NCI-H446 treated with DMSO at 0.1 percent for 48 hours (cell line): ENCODE measurements around the gene KREMEN2.
"Not testable (repeated sequence)": the region's sequence is repeated elsewhere in the genome, so short reads cannot be mapped to it uniquely, and the experiment has no call there.

Experiments used
- DNase-seq: peaks from one replicate; lab custom pipeline; 2025; lab: John Stamatoyannopoulos, UW

The KREMEN2 gene, protein sequence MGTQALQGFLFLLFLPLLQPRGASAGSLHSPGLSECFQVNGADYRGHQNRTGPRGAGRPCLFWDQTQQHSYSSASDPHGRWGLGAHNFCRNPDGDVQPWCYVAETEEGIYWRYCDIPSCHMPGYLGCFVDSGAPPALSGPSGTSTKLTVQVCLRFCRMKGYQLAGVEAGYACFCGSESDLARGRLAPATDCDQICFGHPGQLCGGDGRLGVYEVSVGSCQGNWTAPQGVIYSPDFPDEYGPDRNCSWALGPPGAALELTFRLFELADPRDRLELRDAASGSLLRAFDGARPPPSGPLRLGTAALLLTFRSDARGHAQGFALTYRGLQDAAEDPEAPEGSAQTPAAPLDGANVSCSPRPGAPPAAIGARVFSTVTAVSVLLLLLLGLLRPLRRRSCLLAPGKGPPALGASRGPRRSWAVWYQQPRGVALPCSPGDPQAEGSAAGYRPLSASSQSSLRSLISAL

DNA sequence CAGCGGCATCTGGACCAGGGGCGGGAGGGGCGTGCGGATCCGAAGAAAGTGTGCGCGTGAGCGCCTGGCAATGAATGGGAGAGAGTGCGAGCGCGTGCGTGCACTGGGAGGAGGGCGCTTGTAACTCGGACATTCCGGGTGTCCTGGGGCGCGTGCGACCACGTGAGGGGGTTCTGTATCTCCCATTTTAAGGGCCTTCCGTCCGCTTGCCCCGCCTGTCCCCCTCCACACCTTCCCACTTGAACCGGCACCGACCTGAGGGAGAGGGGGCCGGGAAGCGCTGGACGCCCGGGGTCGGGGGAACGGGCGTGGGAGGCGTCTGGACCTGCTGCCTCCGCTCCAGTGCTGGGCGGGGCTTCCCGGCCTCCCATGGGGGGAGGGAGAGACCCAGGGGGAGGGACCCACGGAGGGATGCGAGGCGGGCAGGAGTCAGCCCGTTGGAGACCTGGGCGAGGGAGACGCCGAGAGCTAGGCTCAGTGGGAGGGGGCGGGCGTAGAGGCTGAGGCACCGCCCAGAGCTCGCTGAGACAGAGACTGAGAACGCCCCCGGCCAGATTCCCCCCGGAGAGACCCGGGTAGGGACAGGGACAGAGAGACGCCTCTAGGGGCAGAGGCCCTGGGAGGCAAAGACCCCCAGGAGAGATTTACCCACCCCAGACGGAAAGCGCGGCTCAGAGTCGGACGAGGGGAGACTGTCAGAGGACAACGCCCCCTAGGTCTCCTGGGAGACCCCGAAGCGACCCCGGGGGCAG lies at the start of gene KREMEN2:
Gene KREMEN2 (plus strand): TSS at position 553 of the 752 bp plus-strand sequence. CDS start 246 bp downstream, outside the sequence.
- peak; percentile 38 for DNase-seq

DNA sequence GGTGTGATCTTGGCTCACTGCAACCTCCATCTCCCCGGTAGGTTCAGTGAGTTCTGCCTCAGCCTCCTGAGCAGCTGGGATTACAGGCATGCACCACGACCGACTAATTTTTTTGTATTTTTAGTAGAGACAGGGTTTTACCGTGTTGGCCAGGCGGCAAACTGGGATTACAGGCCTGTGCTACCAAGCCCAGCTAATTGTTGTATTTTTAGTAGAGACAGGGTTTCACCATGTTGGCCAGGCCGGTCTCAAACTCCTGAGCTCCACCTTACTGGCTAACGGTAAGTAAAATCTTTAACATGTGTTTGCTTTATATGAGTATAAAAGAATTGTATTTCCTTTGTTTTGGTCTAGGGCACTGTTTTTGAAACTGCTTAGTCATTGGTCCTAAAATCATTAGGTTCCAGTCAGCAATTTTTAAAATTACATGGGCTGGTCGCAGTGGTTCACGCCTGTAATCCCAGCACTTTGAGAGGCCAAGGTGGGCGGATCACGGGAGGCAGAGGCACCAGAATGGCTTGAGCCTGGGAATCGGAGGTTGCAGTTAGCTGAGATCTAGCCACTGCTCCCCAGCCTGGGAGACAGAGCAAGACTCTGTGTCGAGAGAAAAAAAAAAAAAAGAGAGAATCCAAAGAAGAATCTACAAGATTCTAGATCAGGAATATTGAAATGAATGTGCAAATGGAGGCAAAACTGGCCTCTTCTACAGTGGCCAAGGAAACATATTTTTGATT lies 48.7 kb upstream of the KREMEN2 start:
- no peak for DNase-seq

DNA sequence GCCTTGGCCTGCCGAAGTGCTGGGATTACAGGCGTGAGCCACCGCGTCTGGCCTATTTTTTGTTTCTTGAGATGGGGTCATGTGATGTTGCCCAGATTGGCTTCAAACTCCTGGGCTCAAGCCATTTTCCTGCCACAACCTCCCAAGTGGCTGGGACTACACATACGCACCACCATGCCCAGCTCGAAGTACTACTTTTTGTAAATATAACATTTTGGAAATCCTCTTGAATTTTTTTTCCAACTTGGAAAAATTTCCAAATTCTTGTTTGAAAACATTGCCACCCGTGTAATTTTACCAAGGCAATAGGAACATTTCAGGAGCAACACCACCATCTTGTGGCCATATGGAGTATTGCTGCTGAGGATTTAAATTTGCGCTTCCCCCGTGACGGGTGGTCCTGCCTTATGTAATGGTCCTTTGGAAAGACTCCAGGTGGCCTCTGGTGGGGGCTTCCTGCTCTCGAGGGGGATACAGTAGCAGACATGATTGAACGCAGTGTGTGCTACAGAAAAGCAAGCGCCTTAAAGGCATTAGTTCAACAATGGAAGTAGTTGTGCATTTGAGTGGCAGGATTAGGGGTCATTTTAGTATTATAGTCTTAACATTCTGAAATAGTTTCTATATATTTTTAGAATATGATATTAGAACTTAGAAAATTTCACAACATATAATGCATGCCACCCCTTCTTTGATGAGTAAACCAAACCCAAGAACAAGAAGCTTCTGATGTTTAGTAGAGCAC lies 44.4 kb upstream of the KREMEN2 start:
- DNase-seq = peak; percentile 24

DNA sequence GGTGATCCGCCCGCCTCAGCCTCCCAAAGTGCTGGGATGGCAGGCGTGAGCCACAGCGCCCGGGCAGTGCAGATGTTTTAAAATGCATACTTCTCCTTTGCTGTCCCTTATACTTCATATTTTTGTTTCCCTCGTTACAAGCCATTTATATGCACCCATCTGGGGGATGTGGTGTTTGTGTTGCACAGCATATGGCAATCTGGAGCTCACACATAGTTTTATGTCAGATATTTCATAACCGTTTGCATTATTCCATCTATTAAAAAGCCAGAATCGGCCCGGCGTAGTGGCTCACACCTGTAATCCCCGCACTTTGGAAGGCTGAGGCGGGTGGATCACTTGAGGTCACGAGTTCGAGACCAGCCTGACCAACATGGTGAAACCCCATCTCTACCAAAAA lies 40.6 kb upstream of the KREMEN2 start:
- DNase-seq = no peak

DNA sequence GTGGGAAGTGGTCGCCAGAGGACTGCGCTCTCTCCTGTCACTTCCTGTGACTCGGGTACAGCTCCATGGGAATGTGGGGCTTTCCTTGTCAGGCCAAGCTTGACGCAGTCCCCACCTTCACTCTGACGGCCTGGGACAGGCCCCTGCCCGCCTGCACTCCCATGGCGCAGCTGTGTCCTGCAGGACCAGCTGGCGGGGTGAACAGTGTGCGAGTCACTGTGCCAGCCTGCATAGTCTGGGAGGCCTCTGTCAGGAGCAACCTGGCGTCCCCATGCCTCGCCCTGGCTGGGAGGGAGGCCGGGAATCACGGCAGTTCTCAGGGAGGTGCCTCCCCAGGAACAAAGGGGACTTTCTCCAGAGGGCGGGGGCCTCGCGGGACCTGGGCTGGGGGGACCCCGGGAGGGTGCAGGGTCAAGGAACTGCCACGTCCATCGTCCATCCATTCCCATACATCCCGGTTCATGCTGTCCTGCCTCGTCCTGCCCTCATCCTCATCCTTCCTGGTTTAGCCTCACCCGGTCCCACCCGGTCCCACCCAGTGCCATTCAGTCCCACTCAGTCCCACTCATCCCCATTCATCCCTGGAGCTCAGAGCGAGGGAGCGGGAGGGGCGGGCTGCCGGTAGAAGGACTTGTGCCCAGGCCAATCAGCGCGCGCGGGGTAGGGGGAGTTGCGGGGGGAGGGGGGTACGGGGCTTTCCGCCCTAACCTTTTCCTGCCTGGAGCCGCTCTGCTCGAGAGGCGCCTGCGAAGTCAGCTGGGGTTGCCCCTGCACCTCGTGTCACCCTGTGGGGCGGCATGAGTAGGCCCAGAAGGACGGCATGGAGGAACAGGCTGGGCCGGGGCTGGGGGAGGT lies 38.9 kb upstream of the KREMEN2 start:
- no peak for DNase-seq

DNA sequence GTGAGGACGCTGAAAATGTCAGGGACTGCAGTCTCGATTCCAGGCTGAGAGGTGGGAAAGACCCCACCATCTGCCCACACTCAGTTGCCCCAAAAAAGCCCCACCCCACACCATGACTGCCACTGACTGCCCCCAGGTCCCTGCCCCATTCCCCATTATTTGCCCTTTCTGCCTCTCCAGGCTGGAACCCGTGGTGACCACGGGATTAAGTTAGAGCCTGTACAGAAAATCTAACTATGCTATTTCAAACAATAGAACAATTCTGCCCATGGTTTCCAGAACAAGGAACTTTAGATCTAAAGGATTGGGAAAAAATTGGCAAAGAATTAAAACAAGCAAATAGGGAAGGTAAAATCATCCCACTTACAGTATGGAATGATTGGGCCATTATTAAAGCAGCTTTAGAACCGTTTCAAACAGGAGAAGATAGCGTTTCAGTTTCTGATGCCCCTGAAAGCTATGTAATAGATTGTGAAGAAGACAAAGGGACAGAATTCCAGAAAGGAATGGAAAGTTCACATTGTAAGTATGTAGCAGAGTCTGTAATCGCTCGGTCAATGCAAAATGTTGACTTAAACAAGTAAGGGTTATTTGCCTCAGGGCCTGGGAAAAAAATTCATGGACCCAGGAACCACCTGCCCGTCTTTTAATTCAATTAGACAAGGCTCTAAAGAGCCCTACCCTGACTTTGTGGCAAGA lies 38.0 kb upstream of the KREMEN2 start:
- no peak for DNase-seq

DNA sequence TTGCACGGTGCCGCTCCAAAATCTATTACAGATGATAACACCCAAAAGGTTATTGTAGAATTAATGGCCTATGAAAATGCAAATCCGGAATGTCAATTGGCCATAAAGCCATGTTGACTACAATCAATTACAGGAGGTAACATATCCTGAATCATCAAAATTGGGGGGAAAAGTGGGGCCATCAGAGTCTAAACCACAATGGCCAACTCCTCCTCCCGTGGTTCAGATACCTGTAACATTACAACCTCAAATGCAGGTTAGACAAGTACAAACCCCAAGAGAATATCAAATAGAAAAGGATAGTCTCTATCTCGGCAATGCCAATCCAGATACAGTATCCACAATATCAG lies 37.5 kb upstream of the KREMEN2 start:
- no peak for DNase-seq

DNA sequence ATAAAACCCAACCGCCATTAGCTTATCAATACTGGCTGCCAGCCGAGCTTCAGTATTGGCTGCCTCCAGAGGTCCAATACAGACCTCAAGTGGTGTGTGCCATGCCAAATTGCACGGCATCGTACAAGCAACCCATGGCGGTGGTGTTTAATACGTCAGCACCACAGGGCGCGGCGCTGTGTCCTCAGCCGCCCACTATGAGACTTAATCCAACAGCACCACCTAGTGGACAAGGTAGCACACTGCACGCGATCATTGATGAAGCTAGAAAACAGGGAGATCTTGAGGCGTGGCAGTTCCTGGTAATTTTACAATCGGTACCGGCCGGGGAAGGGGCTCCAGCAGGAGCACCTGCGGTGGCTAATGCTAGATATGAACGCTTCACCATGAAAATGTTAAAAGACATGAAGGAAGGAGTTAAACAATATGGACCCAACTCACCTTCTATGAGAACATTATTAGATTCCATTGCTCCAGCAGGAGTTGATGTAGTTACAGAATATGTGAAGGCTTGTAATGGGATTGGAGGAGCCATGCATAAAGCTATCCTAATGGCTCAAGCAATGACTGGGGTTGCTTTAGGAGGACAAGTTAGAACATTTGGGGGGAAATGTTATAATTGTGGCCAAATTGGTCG lies 36.9 kb upstream of the KREMEN2 start:
- peak; percentile 63 for DNase-seq

DNA sequence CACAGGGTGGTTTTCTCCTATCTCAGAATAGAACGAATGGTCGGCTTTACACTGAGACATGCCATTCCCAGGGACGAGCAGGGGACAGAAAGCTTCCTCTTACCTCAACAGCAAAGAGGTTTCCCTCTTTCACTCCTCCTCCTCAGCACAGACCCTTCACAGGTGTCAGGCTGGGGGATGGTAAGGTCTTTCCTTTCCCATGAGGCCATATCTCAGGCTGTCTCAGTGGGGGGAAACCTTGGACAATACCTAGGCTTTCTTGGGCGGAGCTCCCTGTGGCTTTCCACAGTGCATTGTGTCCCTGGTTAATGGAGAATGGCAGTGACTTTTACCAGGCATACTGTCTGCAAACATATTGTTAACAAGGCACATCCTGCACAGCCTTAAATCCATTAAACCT lies 35.9 kb upstream of the KREMEN2 start:
- not testable (repeated sequence) for DNase-seq

DNA sequence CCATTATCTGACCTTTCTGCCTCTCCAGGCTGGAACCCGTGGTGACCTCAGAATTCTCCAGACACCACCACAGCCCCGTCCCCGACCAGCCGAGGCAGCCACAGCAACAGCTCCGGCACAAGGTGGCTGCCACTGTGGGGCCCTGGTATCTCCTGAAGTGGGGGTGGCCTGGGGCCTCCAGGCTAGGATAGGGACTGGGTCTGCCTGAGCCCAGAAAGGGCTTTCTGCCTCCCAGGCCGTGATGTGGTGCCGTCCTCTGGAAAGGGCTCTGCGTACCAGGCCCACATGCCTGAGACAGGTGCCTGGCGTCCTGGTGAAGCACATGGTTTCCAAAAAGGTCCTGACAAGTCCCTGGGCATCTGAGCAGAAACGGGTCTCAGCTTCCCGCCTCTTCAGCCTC lies 35.3 kb upstream of the KREMEN2 start:
- DNase-seq = no peak

DNA sequence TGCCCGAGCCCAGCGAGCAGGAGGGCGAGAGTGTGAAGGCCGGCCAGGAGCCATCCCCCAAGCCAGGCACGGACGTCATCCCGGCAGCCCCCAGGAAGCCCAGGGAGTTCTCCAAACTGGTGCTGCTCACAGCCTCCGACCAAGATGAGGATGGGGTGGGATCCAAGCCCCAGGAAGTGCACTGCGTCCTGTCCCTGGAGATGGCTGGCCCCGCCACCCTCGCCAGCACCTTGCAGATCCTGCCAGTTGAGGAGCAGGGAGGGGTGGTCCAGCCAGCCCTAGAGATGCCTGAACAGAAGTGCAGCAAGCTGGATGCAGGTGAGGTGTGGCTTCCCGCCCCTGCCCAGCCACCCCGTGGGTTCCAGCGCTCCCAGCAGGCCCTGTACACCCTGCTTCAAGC lies 34.4 kb upstream of the KREMEN2 start:
- DNase-seq = no peak

DNA sequence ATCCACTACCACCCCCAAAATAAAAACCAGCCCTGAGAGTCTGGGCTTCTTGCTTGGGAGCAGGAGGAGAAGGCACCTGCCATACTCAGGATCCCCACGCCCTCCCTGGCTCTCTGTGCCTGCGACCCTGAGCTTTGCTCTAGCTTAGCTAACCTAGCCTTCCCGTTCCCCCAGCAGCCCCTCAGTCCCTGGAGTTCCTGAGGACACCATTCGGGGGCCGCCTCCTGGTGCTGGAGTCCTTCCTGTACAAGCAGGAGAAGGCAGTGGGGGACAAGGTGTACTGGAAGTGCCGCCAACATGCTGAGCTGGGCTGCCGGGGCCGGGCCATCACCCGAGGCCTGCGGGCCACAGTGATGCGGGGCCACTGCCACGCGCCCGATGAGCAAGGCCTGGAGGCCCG lies 33.8 kb upstream of the KREMEN2 start:
- no peak for DNase-seq

DNA sequence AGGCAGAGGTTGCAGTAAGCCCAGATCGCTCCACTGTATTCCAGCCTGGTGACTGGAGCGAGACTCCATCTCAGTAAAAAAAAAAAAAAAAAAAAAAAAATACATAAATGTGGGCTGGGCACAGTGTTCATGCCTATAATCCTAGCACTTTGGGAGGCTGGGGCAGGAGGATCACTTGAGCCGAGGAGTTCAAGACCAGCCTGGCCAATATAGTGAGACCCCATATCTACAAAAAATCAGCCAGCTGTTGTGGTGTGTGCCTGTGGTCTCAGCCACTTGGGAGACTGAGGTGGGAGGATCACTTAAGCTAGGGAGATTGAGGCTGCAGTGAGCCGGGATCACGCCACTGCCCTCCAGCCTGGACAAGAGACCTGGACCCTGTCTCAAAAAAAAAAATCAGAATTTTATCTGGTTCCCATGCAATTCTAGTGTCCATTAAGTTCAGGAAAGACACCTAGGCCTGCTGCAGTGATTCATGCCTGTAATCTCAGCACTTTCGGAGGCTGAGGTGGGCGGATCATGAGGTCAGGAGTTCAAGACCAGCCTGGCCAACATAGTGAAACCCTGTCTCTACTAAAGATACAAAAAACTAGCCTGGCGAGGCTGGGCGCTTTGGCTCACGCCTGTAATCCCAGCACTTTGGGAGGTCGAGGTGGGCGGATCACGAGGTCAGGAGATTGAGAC lies 32.7 kb upstream of the KREMEN2 start:
- DNase-seq = not testable (repeated sequence)

DNA sequence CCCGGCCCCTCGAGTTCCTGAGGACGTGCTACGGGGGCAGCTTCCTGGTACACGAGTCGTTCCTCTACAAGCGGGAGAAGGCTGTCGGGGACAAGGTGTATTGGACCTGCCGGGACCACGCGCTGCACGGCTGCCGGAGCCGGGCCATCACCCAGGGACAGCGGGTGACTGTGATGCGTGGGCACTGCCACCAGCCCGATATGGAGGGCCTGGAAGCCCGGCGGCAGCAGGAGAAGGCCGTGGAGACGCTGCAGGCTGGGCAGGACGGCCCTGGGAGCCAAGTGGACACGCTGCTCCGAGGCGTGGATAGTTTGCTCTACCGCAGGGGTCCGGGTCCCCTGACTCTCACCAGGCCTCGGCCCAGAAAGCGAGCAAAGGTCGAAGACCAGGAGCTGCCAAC lies 30.9 kb upstream of the KREMEN2 start:
- no peak for DNase-seq

DNA sequence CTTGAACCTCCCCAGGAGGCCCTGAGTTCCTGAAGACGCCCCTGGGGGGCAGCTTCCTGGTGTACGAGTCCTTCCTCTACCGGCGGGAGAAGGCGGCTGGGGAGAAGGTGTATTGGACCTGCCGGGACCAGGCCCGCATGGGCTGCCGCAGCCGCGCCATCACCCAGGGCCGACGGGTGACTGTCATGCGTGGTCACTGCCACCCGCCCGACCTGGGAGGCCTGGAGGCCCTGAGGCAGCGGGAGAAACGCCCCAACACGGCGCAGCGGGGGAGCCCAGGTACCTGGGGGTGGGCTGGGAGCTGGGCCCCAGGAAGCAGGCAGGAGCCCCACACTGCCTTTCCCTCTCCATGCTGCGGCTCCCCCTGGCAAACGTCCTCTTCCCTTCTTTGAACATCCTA lies 30.4 kb upstream of the KREMEN2 start:
- DNase-seq = no peak

DNA sequence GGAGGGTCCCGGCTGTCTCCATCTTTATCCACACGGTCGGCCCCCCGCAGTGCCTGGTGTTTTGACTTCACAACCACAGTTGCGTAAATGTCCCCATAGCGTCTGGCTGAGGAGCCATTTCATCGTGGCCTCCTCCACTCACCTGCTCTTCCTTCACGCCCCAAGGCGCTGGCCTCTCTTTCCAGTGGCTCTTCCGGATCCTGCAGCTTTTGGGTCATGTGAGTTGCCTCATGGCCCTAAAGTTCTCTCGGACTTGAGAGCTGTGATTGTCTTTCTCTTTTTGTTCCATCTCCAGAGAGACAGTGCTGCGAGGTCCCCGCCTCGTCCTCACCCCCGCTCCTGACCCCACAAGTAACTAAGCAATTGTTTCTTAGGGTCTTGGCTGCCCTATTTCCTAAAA lies 29.6 kb upstream of the KREMEN2 start:
- DNase-seq = no peak

DNA sequence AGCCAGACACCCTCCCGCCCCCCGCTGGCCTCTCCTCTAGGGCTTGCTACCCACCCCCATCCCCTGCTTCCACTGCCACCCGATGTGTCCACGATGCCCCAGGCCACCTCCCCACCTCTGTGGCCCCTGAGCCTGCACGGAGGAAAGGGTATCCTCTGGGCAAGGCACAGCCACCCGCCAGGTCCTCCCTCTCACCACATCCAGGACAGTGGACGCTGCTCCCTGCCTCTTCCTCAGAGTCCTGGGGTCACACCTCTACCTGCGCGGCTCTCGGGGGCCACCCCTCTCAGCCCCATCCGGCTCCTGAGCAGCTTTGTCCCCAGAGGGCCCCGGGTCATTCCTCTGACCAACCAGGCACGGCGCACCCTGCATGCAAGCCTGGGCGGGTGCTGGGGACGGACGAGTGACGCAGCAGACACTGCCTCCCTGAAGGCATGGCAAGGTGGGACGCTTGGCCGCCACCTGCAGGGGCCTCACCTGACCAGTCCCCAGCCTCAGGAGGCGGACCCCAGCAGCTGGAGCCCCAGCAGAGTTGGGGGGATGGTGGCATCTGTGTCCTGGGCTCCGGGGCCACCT lies 27.6 kb upstream of the KREMEN2 start:
- no peak for DNase-seq

DNA sequence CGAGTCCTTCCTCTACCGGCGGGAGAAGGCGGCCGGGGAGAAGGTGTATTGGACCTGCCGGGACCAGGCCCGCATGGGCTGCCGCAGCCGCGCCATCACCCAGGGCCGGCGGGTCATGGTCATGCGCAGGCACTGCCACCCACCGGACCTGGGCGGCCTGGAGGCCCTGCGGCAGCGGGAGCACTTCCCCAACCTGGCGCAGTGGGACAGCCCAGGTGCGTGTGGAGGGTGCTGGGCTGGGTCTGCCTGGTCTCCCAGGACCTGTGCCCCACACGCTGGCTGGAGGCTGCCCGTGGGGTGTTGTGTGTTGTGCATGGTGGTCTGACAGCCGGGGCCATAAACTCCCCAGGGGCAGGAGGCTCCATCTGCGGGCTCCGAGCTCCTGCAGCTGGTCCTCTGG lies 26.9 kb upstream of the KREMEN2 start:
- DNase-seq = no peak

DNA sequence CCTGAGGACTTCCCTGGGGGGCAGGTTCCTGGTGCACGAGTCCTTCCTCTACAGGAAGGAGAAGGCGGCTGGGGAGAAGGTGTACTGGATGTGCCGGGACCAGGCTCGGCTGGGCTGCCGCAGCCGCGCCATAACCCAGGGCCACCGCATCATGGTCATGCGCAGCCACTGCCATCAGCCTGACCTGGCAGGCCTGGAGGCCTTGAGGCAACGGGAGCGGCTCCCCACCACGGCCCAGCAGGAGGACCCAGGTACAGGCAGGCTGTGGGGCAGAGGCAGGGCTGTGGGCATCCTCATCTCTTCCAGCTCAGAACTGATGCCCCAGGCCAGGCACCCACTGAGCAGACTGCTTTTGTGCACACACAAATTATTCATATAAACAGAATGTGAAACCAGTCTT lies 25.9 kb upstream of the KREMEN2 start:
- DNase-seq = no peak
